Stimulated activated CD8-positive, alpha-beta memory T cell treated with anti-CD3 and anti-CD28 coated beads, Interleukin-4, amount 100 ng/mL, for 24 hours (primary cell): ENCODE results near the gene ELF1.

ENCODE experiments used
- DNase-seq: peaks from one replicate; pipeline ENCODE4 v3.0.0-alpha.2; 2020; ENCODE audit warnings: low read depth

Gene ELF1

GRCh38 chr13:41006306-41006705 lies 12.8 kb downstream of the ELF1 start:
- no peak for DNase-seq

- DNase-seq: no peak
Measured at GRCh38 chr13:41005704-41006103, 13.4 kb downstream of the ELF1 start.

GRCh38 chr13:41004875-41005693 lies 14.0 kb downstream of the ELF1 start:
- no peak for DNase-seq

GRCh38 chr13:41002606-41003005 lies 16.5 kb downstream of the ELF1 start:
- DNase-seq: no peak

- DNase-seq: no peak
Measured at GRCh38 chr13:41001695-41002094, 17.4 kb downstream of the ELF1 start.

GRCh38 chr13:40999416-40999815 lies 19.7 kb downstream of the ELF1 start:
- DNase-seq: no peak

- no peak for DNase-seq
Measured at GRCh38 chr13:40996426-40997092, 22.6 kb downstream of the ELF1 start.

- DNase-seq: no peak
Measured at GRCh38 chr13:40995997-40996396, 23.1 kb downstream of the ELF1 start.

GRCh38 chr13:40994581-40995230 lies 24.4 kb downstream of the ELF1 start:
- no peak for DNase-seq

- no peak for DNase-seq
Measured at GRCh38 chr13:40993987-40994386, 25.1 kb downstream of the ELF1 start.

GRCh38 chr13:40992678-40993518 lies 26.2 kb downstream of the ELF1 start:
- no peak for DNase-seq

GRCh38 chr13:40987606-40988280 lies 31.4 kb downstream of the ELF1 start:
- DNase-seq: no peak

- no peak for DNase-seq
Measured at GRCh38 chr13:40986101-40986856, 32.8 kb downstream of the ELF1 start.

GRCh38 chr13:40985381-40986100 lies 33.6 kb downstream of the ELF1 start:
- DNase-seq: no peak

- DNase-seq: no peak
Measured at GRCh38 chr13:40984668-40985366, 34.3 kb downstream of the ELF1 start.

GRCh38 chr13:40983725-40984667 lies 35.1 kb downstream of the ELF1 start:
- DNase-seq: no peak

- no peak for DNase-seq
Measured at GRCh38 chr13:40983259-40983658, 35.9 kb downstream of the ELF1 start.

GRCh38 chr13:40982772-40983171 lies 36.3 kb downstream of the ELF1 start:
- DNase-seq: peak; percentile 17
